Superior temporal gyrus (tissue), 1 donor: ENCODE measurements around the gene ASRGL1.
A peak's percentile ranks its signal among the peaks of the same experiment; 100 is the strongest.
"Not testable (repeated sequence)": the region's sequence is repeated elsewhere in the genome, so short reads cannot be mapped to it uniquely, and the experiment has no call there.

ENCODE experiments used
- DNase-seq: peaks from one replicate; pipeline ENCODE4 v3.0.0-alpha.2; 2016; ENCODE audit errors: extremely low spot score

The ASRGL1 gene

GRCh38 chr11:62337303-62338181 lies at the start of gene ASRGL1:
ASRGL1 (plus strand) TSS chr11:62337448; CDS start chr11:62337978, 530 bp downstream.
- DNase-seq = peak; percentile 88

DNA sequence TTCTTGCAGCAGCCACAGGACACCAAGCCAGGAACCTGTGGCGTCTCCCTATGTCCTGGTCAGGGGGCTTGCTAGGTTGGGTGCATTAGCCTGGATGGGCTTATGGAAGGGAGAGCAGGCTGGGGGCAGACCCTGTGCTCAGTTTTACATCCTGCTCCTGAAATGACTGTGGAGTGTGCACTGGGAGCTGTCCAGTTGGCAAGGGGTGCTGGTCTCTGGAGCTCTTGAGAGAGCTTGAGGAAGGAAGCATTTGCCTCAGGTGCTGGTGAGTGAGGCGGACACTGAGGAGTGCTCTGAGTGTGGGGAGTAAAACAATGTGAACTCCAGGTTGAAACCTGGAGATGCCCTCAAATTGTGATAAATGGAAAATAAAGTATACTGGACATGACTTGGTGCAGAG lies 41.7 kb upstream of the ASRGL1 start:
- no peak for DNase-seq

DNA sequence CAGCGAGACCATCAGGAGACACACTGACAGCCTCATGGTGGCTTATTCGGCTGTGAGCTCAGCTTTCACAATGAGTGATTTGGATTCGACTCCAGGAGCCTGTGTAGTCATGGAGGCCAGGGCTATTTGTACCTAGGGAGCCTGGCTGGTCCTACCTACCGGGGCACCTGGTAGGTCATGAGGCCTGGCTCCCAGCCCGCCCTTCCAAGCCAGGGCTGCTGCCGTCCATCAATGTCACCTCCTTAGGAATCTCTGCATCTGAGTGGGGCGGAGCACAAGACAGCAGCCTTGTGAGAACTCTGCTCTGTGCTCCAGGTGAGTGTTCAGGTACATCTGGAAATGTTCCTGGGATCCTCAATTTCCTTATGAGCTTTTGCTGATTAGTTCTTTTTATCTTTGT lies 38.3 kb upstream of the ASRGL1 start, which contains the start of gene SCGB1D4:
TSS of gene SCGB1D4 (minus strand) at position 101 of the 400 bp plus-strand sequence. CDS start at position 36, 65 bp downstream.
- DNase-seq = no peak

- no peak for DNase-seq
Observed at GRCh38 chr11:62306227-62306626, 31.0 kb upstream of the ASRGL1 start.

GRCh38 chr11:62307950-62308349 lies 29.3 kb upstream of the ASRGL1 start:
- DNase-seq = no peak

- DNase-seq = no peak
Observed at GRCh38 chr11:62309991-62310390, 27.3 kb upstream of the ASRGL1 start.

- DNase-seq = no peak
Observed at GRCh38 chr11:62315431-62315830, 21.8 kb upstream of the ASRGL1 start.

DNA sequence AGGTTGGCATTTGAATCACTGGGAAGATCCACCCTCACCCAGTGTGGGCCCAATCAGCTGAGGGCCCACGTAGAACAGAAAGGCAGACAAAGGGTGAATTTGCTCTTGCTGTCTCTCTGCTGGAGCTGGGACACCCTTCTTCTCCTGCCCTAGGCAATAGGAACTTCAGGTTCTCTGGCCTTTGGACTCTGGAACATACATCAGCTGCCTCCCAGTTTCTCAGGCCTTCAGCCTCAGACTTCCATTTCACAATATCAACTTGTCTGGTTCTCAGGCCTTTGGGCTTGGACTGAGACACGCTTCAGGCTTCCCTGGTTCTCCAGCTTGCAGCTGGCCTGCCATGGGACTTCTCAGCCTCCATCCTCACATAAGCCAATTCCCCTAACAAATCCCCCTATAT lies 14.7 kb upstream of the ASRGL1 start:
- DNase-seq = no peak

GRCh38 chr11:62324731-62325556 lies 12.3 kb upstream of the ASRGL1 start:
- no peak for DNase-seq

GRCh38 chr11:62325781-62326180 lies 11.5 kb upstream of the ASRGL1 start:
- not testable (repeated sequence) for DNase-seq

- DNase-seq = not testable (repeated sequence)
Observed at GRCh38 chr11:62326719-62327118, 10.5 kb upstream of the ASRGL1 start.

GRCh38 chr11:62327541-62327940 lies 9.7 kb upstream of the ASRGL1 start:
- not testable (repeated sequence) for DNase-seq

GRCh38 chr11:62331264-62331663 lies 6.0 kb upstream of the ASRGL1 start:
- not testable (repeated sequence) for DNase-seq

DNA sequence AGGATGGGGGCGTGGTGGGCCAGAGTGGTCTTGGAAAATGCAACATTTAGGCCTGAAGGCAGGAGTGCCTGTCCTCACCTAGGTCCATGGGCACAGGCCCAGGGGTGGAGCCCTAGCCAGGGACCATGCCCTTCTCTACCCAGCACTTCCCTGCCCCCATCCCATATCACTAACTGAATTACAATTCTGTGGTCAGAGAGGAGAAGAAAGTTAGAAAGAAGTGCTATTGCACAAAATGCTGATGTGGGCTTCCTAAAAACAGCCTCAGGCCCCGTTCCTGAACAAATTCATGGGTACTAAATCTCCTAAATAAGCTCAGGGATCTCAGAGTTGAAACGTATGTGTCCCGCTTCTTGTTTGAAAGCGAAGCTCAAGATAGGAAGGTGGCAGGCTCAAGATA lies 3.5 kb upstream of the ASRGL1 start:
- no peak for DNase-seq

GRCh38 chr11:62336949-62337302 lies 322 bp upstream of the ASRGL1 start:
- DNase-seq = not testable (repeated sequence)

GRCh38 chr11:62338218-62338617 lies 970 bp downstream of the ASRGL1 start:
- DNase-seq = peak; percentile 42

DNA sequence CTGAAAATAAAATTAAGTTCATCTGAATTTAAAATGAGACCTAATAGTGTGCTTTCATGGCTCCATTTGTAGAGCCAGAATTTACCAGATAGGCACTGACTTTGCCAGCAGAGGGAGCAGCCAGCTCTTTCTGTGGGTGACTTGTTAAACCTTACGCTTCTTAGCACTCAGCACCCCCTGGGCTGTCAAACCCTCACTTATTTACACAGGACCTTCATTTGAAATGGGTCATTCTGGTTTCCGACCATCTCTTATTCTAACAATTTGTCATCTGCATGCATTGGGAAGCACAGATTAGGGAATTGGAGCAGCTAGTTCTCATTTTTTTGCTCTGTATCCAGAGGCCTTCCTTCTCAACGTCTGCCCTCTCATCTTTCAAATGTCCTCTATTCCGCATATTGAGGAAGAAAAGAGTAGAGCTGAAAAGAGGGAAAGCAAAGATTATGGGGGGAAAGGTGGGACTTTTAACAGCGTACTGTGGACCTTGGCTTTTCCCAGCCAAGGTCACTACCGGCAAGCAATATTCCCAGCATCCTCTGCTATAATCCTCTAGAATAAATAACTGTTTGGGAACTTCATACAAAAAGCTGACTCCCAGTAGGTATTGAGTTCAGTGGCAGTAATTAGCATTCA lies 3.1 kb downstream of the ASRGL1 start:
- DNase-seq = peak; percentile 93

- no peak for DNase-seq
Observed at GRCh38 chr11:62341588-62341987, 4.3 kb downstream of the ASRGL1 start.

- not testable (repeated sequence) for DNase-seq
Observed at GRCh38 chr11:62343646-62344190, 6.5 kb downstream of the ASRGL1 start.

DNA sequence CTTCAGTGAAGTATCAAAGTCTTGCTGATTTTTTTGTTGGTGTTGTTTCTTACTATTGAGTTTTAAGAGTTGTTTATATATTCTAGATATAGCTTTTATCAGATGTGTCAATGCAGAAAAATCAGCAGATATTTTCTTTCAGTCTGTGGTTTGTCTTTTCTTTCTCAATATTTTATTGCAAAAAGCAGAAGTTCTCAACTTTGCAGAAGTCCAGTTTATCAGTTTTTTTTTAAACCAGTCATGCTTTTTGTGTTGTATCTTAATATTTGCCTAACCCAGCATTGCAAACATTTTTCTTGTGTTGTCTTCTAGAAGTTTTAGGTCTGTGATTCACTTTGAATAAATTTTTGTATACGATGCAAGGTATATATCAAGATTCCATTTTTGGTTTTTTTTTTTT lies 7.0 kb downstream of the ASRGL1 start:
- DNase-seq = no peak

- DNase-seq = no peak
Observed at GRCh38 chr11:62345861-62346260, 8.6 kb downstream of the ASRGL1 start.
